Muscle layer of colon (tissue), 2 donors: Measurements from ENCODE around the gene SKA3.

Experiments used
- H3K27ac ChIP-seq: one replicate; pipeline ENCODE4 v1.7.0; 2013; ENCODE audit warnings: low read depth, mild to moderate bottlenecking, low read length, moderate library complexity
- H3K27me3 ChIP-seq, 2 donors: one replicate each; pipeline ENCODE4 v1.7.0; 2013; ENCODE audit warnings: low read length in 2 of 2, mild to moderate bottlenecking in 2 of 2; ENCODE audit not compliant: insufficient read depth in 2 of 2, control insufficient read depth in 1 of 2
- H3K36me3 ChIP-seq: one replicate; pipeline ENCODE4 v1.7.0; 2013; ENCODE audit warnings: mild to moderate bottlenecking, low read length; ENCODE audit not compliant: insufficient read depth
- H3K4me1 ChIP-seq: one replicate; pipeline ENCODE4 v1.7.0; 2013; ENCODE audit warnings: mild to moderate bottlenecking, low read length; ENCODE audit not compliant: insufficient read depth
- H3K4me3 ChIP-seq, 2 donors: one replicate each; pipeline ENCODE4 v1.7.0; 2013; ENCODE audit warnings: low read length in 2 of 2, low read depth in 1 of 2, mild to moderate bottlenecking in 1 of 2, moderate library complexity in 1 of 2
- H3K9ac ChIP-seq: one replicate; pipeline ENCODE4 v1.7.0; 2013; ENCODE audit warnings: low read length
- H3K9me3 ChIP-seq: one replicate; pipeline ENCODE4 v1.7.0; 2013; ENCODE audit warnings: mild to moderate bottlenecking, low read length
- donor health status: abdominal sarcoma.
- donor health status: Adenocarcinoma of cecum.

Gene SKA3

DNA sequence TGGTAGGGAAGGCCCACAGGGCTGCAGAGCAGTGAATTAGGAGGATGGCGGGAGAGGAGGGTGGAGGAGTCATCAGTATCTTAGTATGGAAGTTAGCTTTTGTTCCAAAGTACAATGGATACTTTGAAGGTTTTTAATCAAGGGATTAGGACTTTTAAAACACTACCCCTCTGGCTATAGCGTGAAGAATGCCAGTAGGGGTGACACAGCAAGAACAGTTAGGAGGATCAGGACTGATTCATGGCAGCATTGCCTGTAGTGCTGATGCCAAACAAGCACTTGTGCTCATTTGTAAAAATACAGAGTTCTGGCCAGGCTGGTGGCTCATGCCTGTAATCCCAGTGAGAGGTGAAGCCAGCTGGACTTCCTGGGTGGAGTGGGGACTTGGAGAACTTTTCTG is 46.2 kb downstream of the SKA3 start:
- no peaks in the 10 kb centered on the region for H3K4me1 ChIP-seq
- H3K9me3 ChIP-seq, result no peaks in the 10 kb centered on the region
- no peak overlapping the region for H3K4me3 ChIP-seq
- no peaks in the 10 kb centered on the region for H3K36me3 ChIP-seq
- H3K9ac ChIP-seq, result no peak overlapping the region
- no peaks in the 10 kb centered on the region for H3K27me3 ChIP-seq
- no peak overlapping the region for H3K27ac ChIP-seq

DNA sequence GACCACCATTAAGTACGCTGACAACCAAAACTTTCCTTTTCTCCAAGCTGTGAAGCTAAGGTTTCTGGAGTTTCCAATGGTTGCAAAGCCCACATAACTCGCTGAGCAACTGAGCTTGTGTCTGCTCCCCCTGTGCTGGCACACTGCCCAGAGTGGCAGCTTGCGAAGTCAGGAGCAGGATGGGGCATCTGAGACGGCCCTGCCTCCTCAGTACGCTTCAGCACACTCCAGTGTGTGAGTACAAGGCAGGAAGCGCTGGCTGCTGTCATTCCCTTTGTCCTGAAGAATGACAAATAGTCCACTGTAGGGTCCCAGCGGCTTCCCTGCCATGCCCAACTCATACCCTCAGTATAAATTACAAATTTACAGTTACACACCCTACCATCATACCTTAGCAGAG is 51.5 kb downstream of the SKA3 start:
- Histone ChIP-seq H3K27me3 (no peaks in the 10 kb centered on the region), H3K36me3 (no peaks in the 10 kb centered on the region), H3K9me3 (no peaks in the 10 kb centered on the region), H3K27ac (no peak overlapping the region), H3K4me3 (no peak overlapping the region), H3K9ac (no peak overlapping the region), H3K4me1 (no peaks in the 10 kb centered on the region)

GRCh38 chr13:21123956-21124355 is 52.4 kb downstream of the SKA3 start:
- H3K9ac ChIP-seq, result no peak overlapping the region
- H3K4me3 ChIP-seq, result no peak overlapping the region
- no peaks in the 10 kb centered on the region for H3K9me3 ChIP-seq
- H3K4me1 ChIP-seq, result no peaks in the 10 kb centered on the region
- no peak overlapping the region for H3K27ac ChIP-seq
- no peaks in the 10 kb centered on the region for H3K27me3 ChIP-seq
- H3K36me3 ChIP-seq, result no peaks in the 10 kb centered on the region

GRCh38 chr13:21121616-21122015 is 54.7 kb downstream of the SKA3 start:
- Histone ChIP-seq H3K36me3 (no peaks in the 10 kb centered on the region), H3K27me3 (no peaks in the 10 kb centered on the region), H3K4me1 (no peaks in the 10 kb centered on the region), H3K27ac (no peak overlapping the region), H3K9ac (no peak overlapping the region), H3K4me3 (no peak overlapping the region), H3K9me3 (no peaks in the 10 kb centered on the region)

DNA sequence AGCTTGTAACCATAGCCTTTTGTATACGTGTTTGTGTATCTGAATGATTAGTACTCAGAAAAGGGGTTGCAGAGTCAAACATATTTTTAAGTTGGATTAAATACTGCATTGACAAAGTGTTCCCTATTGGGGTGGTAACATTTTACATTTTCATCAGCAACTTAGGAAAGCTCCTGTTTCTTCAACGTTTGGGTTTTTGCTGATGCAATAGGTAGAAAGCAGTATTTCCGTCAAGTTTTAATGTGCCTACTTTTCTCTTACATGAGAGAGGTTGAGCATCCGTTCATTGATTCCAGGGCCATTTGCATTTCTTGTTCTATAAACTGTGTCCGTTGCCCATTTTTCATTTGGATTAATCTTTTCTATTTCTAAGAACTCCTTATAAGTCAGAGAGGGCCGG is 56.2 kb downstream of the SKA3 start:
- H3K27ac ChIP-seq, result no peak overlapping the region
- H3K9ac ChIP-seq, result no peak overlapping the region
- no peaks in the 10 kb centered on the region for H3K4me1 ChIP-seq
- no peaks in the 10 kb centered on the region for H3K9me3 ChIP-seq
- H3K36me3 ChIP-seq, result no peaks in the 10 kb centered on the region
- no peaks in the 10 kb centered on the region for H3K27me3 ChIP-seq
- H3K4me3 ChIP-seq, result no peak overlapping the region

GRCh38 chr13:21119526-21119925 is 56.8 kb downstream of the SKA3 start:
- H3K4me3 ChIP-seq, result no peak overlapping the region
- no peaks in the 10 kb centered on the region for H3K4me1 ChIP-seq
- no peaks in the 10 kb centered on the region for H3K36me3 ChIP-seq
- no peak overlapping the region for H3K27ac ChIP-seq
- H3K9ac ChIP-seq, result no peak overlapping the region
- no peaks in the 10 kb centered on the region for H3K9me3 ChIP-seq
- no peaks in the 10 kb centered on the region for H3K27me3 ChIP-seq

GRCh38 chr13:21118180-21118579 is 58.2 kb downstream of the SKA3 start:
- Histone ChIP-seq H3K36me3 (no peaks in the 10 kb centered on the region), H3K4me3 (no peak overlapping the region), H3K9ac (no peak overlapping the region), H3K9me3 (no peaks in the 10 kb centered on the region), H3K4me1 (no peaks in the 10 kb centered on the region), H3K27ac (no peak overlapping the region), H3K27me3 (no peaks in the 10 kb centered on the region)

GRCh38 chr13:21117104-21117809 is 59.1 kb downstream of the SKA3 start:
- Histone ChIP-seq H3K9me3 (no peaks in the 10 kb centered on the region), H3K27ac (no peak overlapping the region), H3K4me1 (no peaks in the 10 kb centered on the region), H3K4me3 (no peak overlapping the region), H3K27me3 (no peaks in the 10 kb centered on the region), H3K9ac (no peak overlapping the region), H3K36me3 (no peaks in the 10 kb centered on the region)

- Histone ChIP-seq H3K4me1 (no peaks in the 10 kb centered on the region), H3K27ac (no peak overlapping the region), H3K9ac (no peak overlapping the region), H3K9me3 (no peaks in the 10 kb centered on the region), H3K27me3 (no peaks in the 10 kb centered on the region), H3K4me3 (no peak overlapping the region), H3K36me3 (no peaks in the 10 kb centered on the region)
Observed at GRCh38 chr13:21116141-21116540, 60.2 kb downstream of the SKA3 start.

DNA sequence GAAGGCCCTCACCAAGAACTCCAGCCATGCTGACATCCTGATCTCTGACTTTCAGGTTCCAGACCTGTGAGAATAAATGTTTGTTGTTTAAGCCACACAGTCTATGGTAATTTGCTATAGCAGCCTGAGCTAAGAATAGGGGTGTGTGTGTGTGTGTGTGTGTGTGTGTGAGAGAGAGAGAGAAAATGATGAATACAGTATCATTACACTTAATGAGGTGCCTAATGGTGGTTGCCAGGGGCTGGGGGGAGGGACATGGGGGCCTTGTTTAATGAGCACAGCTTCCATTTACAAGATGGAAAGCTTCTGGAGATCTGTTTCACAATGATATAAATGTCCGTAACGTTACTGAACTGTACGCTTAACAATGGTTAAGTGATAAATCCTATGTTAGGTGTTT is 61.1 kb downstream of the SKA3 start:
- Histone ChIP-seq H3K36me3 (no peaks in the 10 kb centered on the region), H3K9ac (no peak overlapping the region), H3K4me1 (no peaks in the 10 kb centered on the region), H3K27me3 (no peaks in the 10 kb centered on the region), H3K9me3 (no peaks in the 10 kb centered on the region), H3K27ac (no peak overlapping the region), H3K4me3 (no peak overlapping the region)

DNA sequence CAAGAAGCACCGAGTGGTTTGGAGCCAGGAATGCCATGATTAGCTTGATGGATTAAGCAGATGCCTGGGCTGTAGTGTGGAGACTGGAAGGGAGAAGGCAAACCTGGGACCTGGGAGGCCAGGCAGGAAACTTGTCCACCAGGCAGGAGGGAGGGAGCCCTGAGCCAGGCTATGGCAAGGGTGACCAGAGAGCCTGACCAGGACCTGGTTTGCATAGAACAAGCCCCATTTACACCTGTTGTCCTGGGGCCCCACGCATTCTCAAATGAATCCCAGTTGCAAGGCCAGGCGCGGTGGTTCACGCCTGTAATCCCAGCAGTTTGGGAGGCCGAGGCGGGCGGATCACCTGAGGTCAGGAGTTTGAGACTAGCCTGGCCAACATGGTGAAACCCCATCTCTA is 64.8 kb downstream of the SKA3 start:
- Histone ChIP-seq H3K4me3 (no peak overlapping the region), H3K4me1 (no peaks in the 10 kb centered on the region), H3K27ac (no peak overlapping the region), H3K36me3 (no peaks in the 10 kb centered on the region), H3K9ac (no peak overlapping the region), H3K27me3 (no peaks in the 10 kb centered on the region), H3K9me3 (no peaks in the 10 kb centered on the region)

GRCh38 chr13:21109168-21109567 is 67.2 kb downstream of the SKA3 start:
- H3K4me3 ChIP-seq, result no peak overlapping the region
- no peaks in the 10 kb centered on the region for H3K27me3 ChIP-seq
- H3K27ac ChIP-seq, result no peak overlapping the region
- no peaks in the 10 kb centered on the region for H3K9me3 ChIP-seq
- no peak overlapping the region for H3K9ac ChIP-seq
- no peaks in the 10 kb centered on the region for H3K4me1 ChIP-seq
- H3K36me3 ChIP-seq, result no peaks in the 10 kb centered on the region
